HG02798 (cell line): ENCODE data around the gene GUCY2D.

Experiments used
- ATAC-seq: cut with Tn5 transposase; IDR thresholded peaks from one replicate; pipeline ENCODE4 v1.9.1; 2021; ENCODE audit warnings: mild to moderate bottlenecking; ENCODE audit not compliant: unreplicated experiment, poor library complexity

The GUCY2D gene

GRCh38 chr17:8062435-8062806, 60.0 kb downstream of the GUCY2D start:
- no peak for ATAC-seq

- no peak for ATAC-seq
Observed at GRCh38 chr17:8062807-8063483, 60.5 kb downstream of the GUCY2D start.

- no peak for ATAC-seq
Observed at GRCh38 chr17:8063761-8064534, 61.5 kb downstream of the GUCY2D start.

- ATAC-seq = no peak
Observed at GRCh38 chr17:8064561-8065019, 62.2 kb downstream of the GUCY2D start.

- ATAC-seq = no peak
Observed at GRCh38 chr17:8066841-8067775, 64.7 kb downstream of the GUCY2D start.

GRCh38 chr17:8067806-8068205, 65.4 kb downstream of the GUCY2D start:
- no peak for ATAC-seq

- no peak for ATAC-seq
Observed at GRCh38 chr17:8068736-8069586, 66.5 kb downstream of the GUCY2D start.

- ATAC-seq = no peak
Observed at GRCh38 chr17:8069587-8069860, 67.1 kb downstream of the GUCY2D start.
